Testis (tissue), 3 donors: ENCODE measurements around the gene IL17RB. TPM values are rescaled to one million over a fixed set of nuclear protein-coding genes. Genes with fewer than 3 reads are reported as not detected.
A peak's percentile ranks its signal among the peaks of the same experiment; 100 is the strongest.

ENCODE experiments used
- DNase-seq: peaks from one replicate; pipeline ENCODE4 v3.0.0-alpha.2; 2019
- H3K27ac ChIP-seq, 2 donors: fragments of 200-600 bp; sonication (generic); one replicate each; pipeline ENCODE4 v1.5.1; 2019
- H3K27me3 ChIP-seq: fragments of 200-600 bp; sonication (generic); one replicate; pipeline ENCODE4 v1.5.1; 2019
- H3K36me3 ChIP-seq: fragments of 200-600 bp; sonication (generic); one replicate; pipeline ENCODE4 v1.5.1; 2017; ENCODE audit warnings: low read depth; ENCODE audit errors: missing control alignments
- H3K4me1 ChIP-seq: fragments of 200-600 bp; sonication (generic); one replicate; pipeline ENCODE4 v1.5.1; 2019
- H3K4me3 ChIP-seq, 2 donors: fragments of 200-600 bp; sonication (generic); one replicate each; pipeline ENCODE4 v1.5.1; 2017 to 2019
- H3K9me3 ChIP-seq: fragments of 200-600 bp; sonication (generic); one replicate; pipeline ENCODE4 v1.5.1; 2017
- CTCF ChIP-seq, 3 experiments: fragments of 450-650 bp in 2 of 3; fragments of 200-600 bp in 1 of 3; sonication (generic) in 1 of 3; IDR thresholded peaks; one replicate each; pipeline ENCODE4 v1.5.1; 2016 to 2019; ENCODE audit warnings: antibody characterized with exemption in 3 of 3, mild to moderate bottlenecking in 2 of 3, moderate library complexity in 1 of 3
- POLR2A ChIP-seq: fragments of 450-650 bp; IDR thresholded peaks from one replicate; pipeline ENCODE4 v1.6.1; 2017; ENCODE audit warnings: antibody characterized with exemption, mild to moderate bottlenecking, moderate library complexity
- WGBS, 2 donors: methylation state at CpG; one replicate each; pipeline ENCODE4 v1.1.5; 2018; 5-methylcytosine and 5-hydroxymethylcytosine counted together
- intact Hi-C: fragments of 100-400 bp; cut with DNase I; formaldehyde crosslinking; loops from one replicate; pipeline ENCODE4 v1.15.1; 2023; ENCODE audit warnings: low total_unique reads
- polyA plus RNA-seq: library from polyadenylated mRNA; stranded (reverse); fragments of 350-450 nt; fragmentation: Illumina TruSeq; extraction: RNeasy Lipid Tissue Mini Kit (QIAGEN cat#74804); gene quantifications from one replicate; pipeline ENCODE4 v1.2.3, GENCODE V29; 2014; ENCODE audit warnings: low read depth, low replicate concordance; ENCODE audit not compliant: insufficient read depth
- total RNA-seq, 2 donors: library from RNA; depleted of rRNA; stranded (reverse); fragments of >200 nt; gene quantifications; one replicate each; pipeline ENCODE4 v1.2.3, GENCODE V29; 2016

Gene IL17RB
- total and polyA plus RNA-seq, 3 donors from 2014 or later, result 5.8 to 17.5 (median 9.5) TPM

GRCh38 chr3:53816425-53816824 is 29.9 kb upstream of the IL17RB start:
- intact Hi-C loops, result no loop called here
- Histone ChIP-seq H3K36me3 (no peaks in the 10 kb centered on the region), H3K4me1 (no peaks in the 10 kb centered on the region), H3K4me3 (no peak overlapping the region), H3K9me3 (no peaks in the 10 kb centered on the region), H3K27ac (no peak overlapping the region), H3K27me3 (no peaks in the 10 kb centered on the region)
- TF ChIP-seq CTCF (IDR thresholded peaks at IDR 0.05) (no peak), POLR2A (no peak)
- peak; percentile 5 for DNase-seq
- WGBS, 2 donors, result 84 to 85% methylated on average over 4 of the region's 4 CpGs

DNA sequence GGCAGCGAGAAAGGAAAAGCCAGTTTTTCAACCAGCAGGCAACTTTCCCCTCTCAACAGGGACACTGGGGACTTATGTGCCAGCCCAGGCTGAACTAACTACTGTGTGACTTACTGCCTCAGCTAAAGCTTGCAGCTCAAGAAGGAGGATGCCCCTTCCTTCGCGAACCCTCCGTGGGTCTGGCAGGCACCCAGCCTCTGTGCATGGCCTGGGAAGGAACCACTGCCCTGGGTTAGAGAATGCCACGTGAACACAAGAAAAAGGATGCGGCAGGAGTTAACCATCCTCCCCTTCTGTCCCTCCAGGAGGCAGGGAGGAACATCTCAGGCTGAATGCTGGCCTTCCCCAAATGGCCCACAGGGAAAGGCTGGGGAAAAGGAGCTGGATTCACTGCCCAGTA is 29.2 kb upstream of the IL17RB start:
- Histone ChIP-seq H3K27ac (no peak overlapping the region), H3K4me1 (no peaks in the 10 kb centered on the region), H3K27me3 (no peaks in the 10 kb centered on the region), H3K9me3 (no peaks in the 10 kb centered on the region), H3K4me3 (no peak overlapping the region), H3K36me3 (no peaks in the 10 kb centered on the region)
- intact Hi-C loops, result no loop called here
- WGBS, 2 donors, result 82 to 92% methylated on average over 3 to 6 of the region's 6 CpGs
- peak; percentile 10 for DNase-seq
- TF ChIP-seq POLR2A, result no peak
- TF ChIP-seq CTCF (IDR thresholded peaks at IDR 0.05), result no peak

DNA sequence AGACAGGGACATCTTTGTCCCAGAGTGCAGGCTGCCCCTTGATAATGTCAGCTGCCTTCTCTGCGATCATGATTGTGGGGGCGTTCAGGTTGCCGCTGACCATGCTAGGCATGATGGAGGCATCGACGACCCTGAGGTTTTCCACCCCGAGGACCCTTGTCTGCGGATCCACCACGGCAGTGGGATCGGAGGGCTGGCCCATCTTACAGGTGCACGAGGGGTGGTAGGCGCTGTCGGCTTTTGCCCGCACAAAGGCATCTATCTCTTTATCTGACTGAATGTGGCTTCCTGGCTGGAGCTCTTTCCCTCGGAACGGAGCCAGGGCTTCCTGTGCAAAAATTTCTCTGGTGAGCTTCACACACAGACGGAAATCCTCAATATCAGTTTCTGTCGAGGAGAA is 28.6 kb upstream of the IL17RB start:
- intact Hi-C loops, result no loop called here

GRCh38 chr3:53818221-53819162 is 27.9 kb upstream of the IL17RB start:
- TF ChIP-seq POLR2A, result no peak
- TF ChIP-seq CTCF (IDR thresholded peaks at IDR 0.05), result no peak
- 80 to 81% methylated on average over 12 to 14 of the region's 14 CpGs for WGBS, 2 donors
- H3K27ac ChIP-seq, result no peak overlapping the region
- H3K36me3 ChIP-seq, result no peaks in the 10 kb centered on the region
- intact Hi-C loops, result no loop called here
- H3K4me3 ChIP-seq, result no peak overlapping the region
- H3K9me3 ChIP-seq, result no peaks in the 10 kb centered on the region
- peak; percentile 9 for DNase-seq
- no peaks in the 10 kb centered on the region for H3K4me1 ChIP-seq
- H3K27me3 ChIP-seq, result no peaks in the 10 kb centered on the region

More for the DNA sequence above, 28.6 kb upstream of the IL17RB start:
- Histone ChIP-seq H3K36me3 (no peaks in the 10 kb centered on the region), H3K9me3 (no peaks in the 10 kb centered on the region), H3K4me1 (no peaks in the 10 kb centered on the region), H3K27ac (no peak overlapping the region), H3K4me3 (no peak overlapping the region), H3K27me3 (no peaks in the 10 kb centered on the region)
- TF ChIP-seq POLR2A (no peak), CTCF (IDR thresholded peaks at IDR 0.05) (no peak)
- peak; percentile 7 for DNase-seq
- WGBS, 2 donors, result 78 to 84% methylated on average over 16 to 17 of the region's 17 CpGs
